GM20431 (cell line): ENCODE results near the gene CRBN.

Experiments used
- in situ Hi-C: fragments of 300-500 bp; cut with MseI, MboI; formaldehyde crosslinking; loops from one replicate; pipeline ENCODE4 v1.15.0; 2020; ENCODE audit warnings: low sequenced_read_pairs; ENCODE audit not compliant: unreplicated experiment

The CRBN gene

GRCh38 chr3:3178498-3179328 is 778 bp downstream of the CRBN start:
- in situ Hi-C loops = no loop called here

GRCh38 chr3:3177861-3178497 is 1.5 kb downstream of the CRBN start:
- in situ Hi-C loops = no loop called here

- in situ Hi-C loops = no loop called here
These were observed 6.9 kb downstream of the CRBN start for GRCh38 chr3:3172627-3173026.

GRCh38 chr3:3170998-3171397 is 8.5 kb downstream of the CRBN start:
- in situ Hi-C loops = no loop called here

- in situ Hi-C loops = no loop called here
These were observed 13.8 kb downstream of the CRBN start for GRCh38 chr3:3165650-3166049.

GRCh38 chr3:3165241-3165640 is 14.2 kb downstream of the CRBN start:
- in situ Hi-C loops = no loop called here

GRCh38 chr3:3160826-3161225 is 18.7 kb downstream of the CRBN start:
- in situ Hi-C loops = no loop called here

- in situ Hi-C loops = no loop called here
These were observed 22.0 kb downstream of the CRBN start for GRCh38 chr3:3157484-3157883.

- in situ Hi-C loops = no loop called here
These were observed 24.4 kb downstream of the CRBN start for GRCh38 chr3:3154879-3155610.

GRCh38 chr3:3151513-3151912 is 28.0 kb downstream of the CRBN start:
- in situ Hi-C loops = no loop called here

GRCh38 chr3:3149560-3149959 is 29.9 kb downstream of the CRBN start:
- in situ Hi-C loops = no loop called here

- in situ Hi-C loops = no loop called here
These were observed 33.7 kb downstream of the CRBN start for GRCh38 chr3:3145831-3146230.

- in situ Hi-C loops = no loop called here
These were observed 37.6 kb downstream of the CRBN start for GRCh38 chr3:3141939-3142338.

GRCh38 chr3:3137526-3137925 is 42.0 kb downstream of the CRBN start:
- in situ Hi-C loops = no loop called here

GRCh38 chr3:3134750-3135448 is 44.6 kb downstream of the CRBN start:
- in situ Hi-C loops = no loop called here

- in situ Hi-C loops = no loop called here
These were observed 46.0 kb downstream of the CRBN start for GRCh38 chr3:3133500-3133899.

- in situ Hi-C loops = no loop called here
These were observed 49.9 kb downstream of the CRBN start for GRCh38 chr3:3129579-3129978.

- in situ Hi-C loops = no loop called here
These were observed 52.0 kb downstream of the CRBN start for GRCh38 chr3:3127432-3128010.

GRCh38 chr3:3126477-3127431 is 52.7 kb downstream of the CRBN start, which contains the start of gene TRNT1:
Gene TRNT1, plus strand, starts transcription at chr3:3126940. Its CDS starts 2,101 bp downstream, at chr3:3129041.
- in situ Hi-C loops = no loop called here
